ENCODE data around the gene BTF3.

Gene BTF3

DNA sequence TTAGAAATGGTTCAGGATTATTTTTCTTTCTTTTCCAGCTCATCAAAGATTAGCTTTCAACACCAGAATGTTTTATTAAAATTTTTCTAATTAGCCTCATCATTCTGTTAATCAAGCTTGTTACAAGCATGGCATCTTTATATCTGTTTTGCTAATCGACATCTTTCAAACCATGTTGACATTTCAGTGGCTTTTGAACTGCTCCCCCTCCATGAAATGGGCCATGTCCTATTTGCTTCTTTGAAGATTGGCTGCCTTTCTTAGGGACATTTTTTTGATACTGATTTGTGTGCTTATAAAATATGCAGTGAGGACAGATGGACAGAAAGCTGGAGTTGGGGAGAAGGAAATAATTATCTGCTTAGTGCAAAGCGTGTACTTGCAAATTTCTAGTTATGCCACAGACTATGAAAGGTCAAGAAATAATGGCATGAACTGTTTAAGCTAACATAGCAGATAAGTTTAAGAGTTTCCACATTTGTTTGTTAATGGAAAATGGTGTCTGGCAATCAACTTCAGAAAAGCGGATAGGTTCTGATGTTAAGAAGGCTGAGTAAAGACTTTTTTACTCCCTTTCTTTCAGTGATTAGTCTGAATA, 27.5 kb downstream of the BTF3 start:
- no peak for DNase-seq

- DNase-seq: no peak
These were observed 30.0 kb downstream of the BTF3 start for GRCh38 chr5:73528248-73528647.

GRCh38 chr5:73529081-73529480, 30.8 kb downstream of the BTF3 start:
- DNase-seq: no peak

DNA sequence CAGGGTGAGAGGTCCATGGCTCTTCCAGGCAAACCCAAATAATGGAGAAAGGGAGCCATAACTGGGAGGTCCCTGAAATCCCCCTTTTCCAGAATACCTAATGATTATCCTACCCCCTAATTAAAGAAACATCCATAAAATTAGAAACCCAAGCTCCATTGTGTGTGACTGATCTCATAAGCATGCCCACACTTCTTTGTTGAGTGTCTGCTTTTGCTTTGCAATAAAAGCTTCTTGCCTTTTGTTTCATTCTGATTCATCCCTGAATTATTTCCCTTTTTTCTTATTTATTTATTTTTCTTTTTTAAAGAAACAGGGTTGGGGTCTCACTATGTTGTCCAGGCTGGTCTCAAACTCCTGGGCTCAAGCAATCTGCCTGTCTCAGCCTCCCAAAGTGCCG, 33.1 kb downstream of the BTF3 start:
- DNase-seq: no peak

DNA sequence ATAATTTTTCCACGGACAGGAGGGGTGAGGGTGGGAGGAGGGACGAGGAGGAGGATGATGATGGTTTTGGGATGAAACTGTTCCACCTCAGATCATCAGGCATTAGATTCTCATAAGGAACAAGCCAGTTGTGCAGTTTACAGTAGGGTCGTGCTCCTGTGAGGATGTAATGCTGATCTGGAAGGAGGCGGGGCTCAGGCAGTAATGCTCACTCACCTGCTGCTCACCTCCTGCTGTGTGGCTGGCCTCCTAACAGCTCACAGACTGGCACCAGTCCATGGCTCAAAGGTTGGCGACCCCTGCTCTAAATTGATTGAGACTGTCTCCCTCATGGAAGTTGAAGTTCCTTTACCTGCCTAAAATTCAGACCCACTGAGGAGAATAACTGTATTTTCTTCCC, 34.0 kb downstream of the BTF3 start:
- no peak for DNase-seq

DNA sequence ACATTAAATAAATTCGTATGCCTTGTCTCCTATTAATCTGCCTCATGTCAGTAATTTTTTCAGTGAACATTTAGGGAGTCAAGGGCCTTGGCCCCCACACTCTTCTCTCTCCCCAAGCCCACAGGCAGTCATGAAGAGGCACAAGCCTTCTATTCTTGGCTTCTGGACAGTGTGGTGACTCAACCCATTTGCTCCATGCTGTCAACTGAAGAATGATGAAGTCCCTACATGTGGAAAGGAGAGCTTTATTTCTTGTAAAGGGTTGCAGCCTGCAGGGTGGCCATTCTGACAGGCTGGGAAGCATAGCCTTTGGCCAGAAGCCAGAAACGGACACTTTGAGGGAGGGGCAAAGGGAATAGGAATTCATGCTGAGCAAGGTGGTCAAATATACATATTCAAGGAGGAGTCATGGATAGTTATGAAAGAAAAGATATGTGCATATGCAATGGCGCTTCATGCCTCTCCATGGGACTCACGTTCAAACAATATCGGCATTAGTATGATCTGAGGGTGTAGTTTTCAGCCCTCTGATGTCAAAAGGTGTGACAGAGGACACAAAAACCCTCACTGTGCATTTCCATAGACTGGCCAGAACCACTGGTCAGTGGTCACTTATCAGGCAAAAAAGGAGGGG, 35.9 kb downstream of the BTF3 start:
- no peak for DNase-seq

- DNase-seq: no peak
These were observed 36.7 kb downstream of the BTF3 start for GRCh38 chr5:73534971-73535370.

DNA sequence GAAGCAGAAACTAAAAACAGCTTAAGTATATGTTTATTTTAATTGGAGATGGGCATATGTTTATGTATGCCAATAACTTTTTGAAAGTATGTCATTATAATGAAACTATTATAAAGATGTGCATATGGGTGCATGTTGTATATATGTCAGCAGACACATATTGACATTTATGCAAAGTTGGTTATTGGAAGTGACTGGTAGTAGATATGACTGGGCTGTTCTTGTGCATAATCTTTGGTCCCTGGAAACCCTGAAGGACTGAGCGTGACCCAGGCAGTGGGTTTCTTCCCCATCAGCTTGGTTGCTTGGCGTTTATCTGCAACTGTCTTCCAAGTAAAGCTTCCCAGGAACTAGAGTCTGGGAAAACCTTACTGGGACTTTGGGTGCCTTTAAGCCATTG, 41.5 kb downstream of the BTF3 start:
- no peak for DNase-seq

- DNase-seq: no peak
These were observed 42.0 kb downstream of the BTF3 start for GRCh38 chr5:73540192-73540591.

DNA sequence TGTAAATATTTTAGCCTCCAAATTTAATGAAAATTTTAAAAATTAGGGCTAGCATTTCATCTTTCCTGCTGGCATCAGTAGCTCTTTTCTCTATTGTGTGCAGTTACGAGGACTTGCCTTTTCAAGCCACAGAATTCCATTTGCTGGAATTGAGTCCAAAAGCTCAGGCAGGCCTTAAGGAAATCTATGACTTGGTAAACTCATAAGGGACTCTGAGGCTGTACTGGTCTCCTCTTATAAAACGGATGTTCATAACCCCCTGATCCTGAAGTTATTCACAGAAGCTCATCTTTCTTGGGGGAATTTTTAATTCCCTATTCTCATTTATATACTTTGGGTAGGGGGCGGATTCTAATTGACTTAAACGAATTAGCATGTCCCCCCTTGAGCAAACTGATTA, 43.8 kb downstream of the BTF3 start:
- no peak for DNase-seq

- no peak for DNase-seq
These were observed 46.5 kb downstream of the BTF3 start for GRCh38 chr5:73544429-73545402.

DNA sequence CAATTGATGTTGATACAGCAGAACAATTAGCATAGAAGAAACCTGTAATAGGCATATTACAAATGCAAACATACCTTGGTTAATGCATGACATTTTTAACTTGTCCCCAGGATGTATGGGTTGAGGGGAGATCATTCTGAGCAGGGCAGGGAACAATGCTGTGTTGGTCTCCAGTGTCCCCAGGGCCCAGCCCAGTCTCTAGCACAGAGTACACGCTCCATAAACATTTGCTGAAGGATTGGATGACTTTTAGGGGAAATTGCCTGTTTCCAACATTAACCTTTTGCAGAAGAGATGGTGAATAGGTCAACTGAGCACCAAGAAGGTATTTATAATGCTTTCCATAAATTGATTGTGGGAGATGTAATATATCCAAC, 47.1 kb downstream of the BTF3 start:
- no peak for DNase-seq

DNA sequence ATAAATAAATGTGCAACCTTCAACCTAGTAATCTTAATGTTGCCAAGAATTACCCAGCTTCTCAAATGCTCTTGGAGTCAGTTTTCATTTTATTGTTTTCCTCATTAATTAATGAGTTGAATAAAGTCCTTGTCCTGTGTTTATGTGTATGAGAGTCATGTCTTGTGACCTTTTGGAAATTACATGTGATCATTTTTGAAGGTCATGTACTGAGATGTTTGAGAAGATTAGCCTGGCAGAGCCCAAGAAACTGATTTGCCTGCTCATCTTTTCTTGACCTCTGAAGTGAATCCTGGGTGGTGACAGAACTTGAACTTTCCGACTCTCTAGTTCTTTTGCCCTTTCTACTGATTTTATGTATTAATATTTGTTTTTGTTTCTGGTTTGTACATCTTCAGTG, 51.8 kb downstream of the BTF3 start:
- no peak for DNase-seq

- no peak for DNase-seq
These were observed 54.4 kb downstream of the BTF3 start for GRCh38 chr5:73552642-73553041.

Data from inflammatory macrophage treated with lipopolysaccharide for 1 hour (primary cell).